HG03066 (cell line): Measurements from ENCODE around the gene MRAP2.
"Not testable (repeated sequence)": the region's sequence is repeated elsewhere in the genome, so short reads cannot be mapped to it uniquely, and the experiment has no call there.

Experiments
- ATAC-seq: cut with Tn5 transposase; IDR thresholded peaks from one replicate; pipeline ENCODE4 v1.9.1; 2021; ENCODE audit warnings: low read depth; ENCODE audit not compliant: unreplicated experiment

Gene MRAP2

DNA sequence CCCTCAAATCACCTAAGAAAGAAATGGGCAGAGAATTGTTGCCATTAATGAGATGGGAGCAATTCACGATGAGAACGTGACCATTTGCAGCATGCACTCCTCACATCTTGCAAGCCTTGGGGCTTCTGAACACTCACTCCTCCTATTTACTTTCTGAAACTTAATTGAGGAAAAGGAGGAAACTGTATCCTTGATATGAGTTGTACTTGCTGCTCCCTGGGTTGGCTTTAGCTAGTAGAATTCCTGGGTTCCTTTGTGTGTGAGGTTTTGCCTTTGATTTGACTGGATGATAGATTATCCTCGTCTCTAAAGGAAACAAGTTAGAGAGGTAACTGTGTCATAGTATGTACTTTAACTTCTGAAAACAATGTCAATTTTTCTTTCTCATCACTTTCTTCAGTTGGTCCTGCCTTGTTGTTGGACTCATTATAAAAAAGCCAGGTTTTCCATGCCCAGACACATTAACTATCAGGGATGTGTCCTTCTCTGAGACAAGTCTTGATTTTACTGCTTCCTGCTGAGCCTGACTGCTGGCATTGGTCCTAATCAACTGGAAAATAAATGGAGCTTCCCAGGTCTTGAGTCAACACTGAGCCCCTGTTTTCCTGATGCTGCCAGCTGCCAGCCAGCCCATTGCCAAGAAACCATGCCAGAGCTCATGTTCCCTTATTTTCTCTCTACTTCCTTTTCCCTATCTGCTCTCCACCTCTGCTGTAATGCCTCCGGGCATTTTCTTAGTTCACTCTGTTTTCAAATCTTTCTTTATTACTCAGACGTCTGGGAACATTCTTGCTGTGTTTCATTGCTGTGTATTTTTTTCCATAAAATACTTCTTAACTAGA lies 6.0 kb upstream of the MRAP2 start:
- ATAC-seq: no peak

DNA sequence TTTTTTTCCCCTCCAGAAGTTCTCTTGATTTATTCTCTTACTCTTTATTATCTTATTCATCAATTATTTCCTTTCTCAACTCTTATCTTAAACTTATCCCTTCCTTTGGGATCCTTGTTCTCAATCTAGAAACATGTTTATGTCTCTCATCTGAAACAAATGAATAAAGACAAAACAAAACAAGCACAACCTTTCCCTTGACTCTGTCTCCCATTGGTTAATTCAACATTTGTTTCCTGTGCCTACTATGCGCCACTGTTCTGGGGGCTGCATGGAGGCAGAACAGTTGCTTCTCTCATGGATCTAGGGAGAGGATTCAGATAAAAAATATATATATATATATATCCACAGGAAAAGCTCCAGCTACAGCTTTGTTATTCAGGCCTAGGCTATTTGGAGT lies 5.2 kb upstream of the MRAP2 start:
- ATAC-seq: no peak

DNA sequence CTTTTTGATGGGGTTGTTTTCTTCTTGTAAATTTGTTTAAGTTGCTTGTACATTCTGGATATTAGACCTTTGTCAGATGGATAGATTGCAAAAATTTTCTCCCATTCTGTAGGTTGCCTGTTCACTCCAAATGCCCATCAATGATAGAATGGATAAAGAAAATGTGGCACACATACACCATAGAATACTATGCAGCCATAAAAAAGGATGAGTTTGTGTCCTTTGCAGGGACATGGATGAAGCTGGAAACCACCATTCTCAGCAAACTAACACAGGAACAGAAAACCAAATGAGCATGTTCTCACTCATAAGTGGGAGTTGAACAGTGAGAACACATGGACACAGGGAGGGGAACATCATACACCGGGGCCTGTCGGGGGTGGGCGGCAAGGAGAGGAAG lies 1.6 kb upstream of the MRAP2 start:
- ATAC-seq: not testable (repeated sequence)

DNA sequence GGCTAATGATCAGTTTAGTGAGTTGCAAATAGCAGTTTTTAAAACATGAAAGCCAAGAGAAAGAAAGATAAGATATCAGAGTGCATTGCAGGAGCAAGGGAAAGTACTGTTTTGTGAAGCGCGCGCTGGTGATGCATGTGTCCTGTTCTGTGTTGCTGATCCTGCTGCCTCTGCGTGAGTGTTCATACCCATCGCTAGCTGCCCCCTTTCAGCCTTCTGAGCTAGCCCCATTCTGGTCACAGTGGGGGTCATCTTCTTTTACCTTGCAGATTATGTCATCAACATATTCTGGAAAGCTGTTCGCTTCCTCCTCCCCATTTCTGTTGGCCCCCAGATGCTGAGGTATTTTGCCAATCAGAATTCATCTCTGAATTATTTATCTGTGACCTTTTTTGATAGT lies 1.9 kb downstream of the MRAP2 start:
- no peak for ATAC-seq

DNA sequence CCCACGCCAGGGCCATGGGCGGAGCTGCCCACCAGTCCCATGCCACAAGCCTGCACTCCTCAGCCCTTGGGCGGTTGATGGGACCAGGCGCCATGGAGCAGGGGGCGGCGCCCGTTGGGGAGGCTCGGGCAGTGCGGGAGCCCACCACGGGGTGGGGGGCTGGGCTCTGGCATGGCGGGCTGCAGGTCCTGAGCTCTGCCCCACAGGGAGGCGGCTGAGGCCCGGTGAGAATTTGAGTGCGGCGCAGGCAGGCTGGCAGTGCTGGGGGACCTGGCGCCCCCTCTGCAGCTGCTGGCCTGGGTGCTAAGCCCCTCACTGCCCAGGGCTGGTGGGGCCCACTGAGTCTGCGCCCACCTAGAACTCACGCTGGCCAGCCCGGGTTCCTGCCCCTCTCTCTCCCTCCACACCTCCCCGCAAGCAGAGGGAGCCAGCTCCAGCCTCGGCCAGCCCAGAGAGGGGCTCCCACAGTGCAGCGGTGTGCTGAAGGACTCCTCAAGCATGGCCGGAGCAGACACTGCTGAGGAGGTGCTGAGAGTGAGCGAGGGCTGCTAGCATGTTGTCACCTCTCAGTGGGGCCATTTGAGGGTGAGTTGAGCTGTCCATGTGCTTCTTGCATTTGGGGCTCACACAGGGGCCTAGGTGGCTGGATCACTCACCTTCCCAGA lies 4.0 kb downstream of the MRAP2 start:
- ATAC-seq: no peak

DNA sequence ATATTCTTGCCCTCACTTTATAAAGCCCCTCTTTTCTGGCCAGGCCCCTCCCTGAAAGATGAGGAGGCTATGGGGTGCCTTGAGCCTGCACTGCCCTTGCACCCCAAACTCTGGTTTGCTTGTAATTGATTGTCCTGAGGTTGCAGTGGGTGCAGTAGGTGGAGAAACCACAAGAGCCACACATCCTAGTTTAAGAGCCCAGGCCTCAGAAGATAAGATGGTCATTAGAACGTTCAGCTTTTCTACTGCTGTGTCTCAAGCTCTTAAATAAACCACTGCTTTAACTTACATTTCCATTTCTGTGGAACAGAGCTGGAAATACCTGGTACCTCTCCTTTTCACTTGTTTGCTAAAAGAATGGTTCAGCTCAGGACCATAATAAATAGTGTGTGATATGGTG lies 9.0 kb downstream of the MRAP2 start:
- no peak for ATAC-seq

DNA sequence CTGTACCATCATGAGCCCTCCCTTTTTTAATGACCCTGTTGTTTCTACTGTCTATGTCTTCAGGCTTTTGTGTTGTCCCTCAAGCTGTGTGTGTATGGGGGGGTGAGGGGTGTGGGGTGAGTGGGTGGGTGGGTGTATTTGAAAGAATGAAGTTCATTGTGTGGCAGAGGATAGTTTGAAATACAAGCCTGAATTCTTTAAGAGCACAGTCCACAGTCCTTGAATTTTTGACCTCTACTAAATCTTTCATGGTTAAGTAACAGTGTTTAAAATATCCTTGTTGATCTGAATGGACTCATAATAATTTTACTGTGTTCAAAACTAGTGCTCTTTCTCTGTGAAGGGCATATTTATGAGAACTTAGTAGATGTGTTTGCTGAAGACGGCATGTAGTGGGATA lies 10.0 kb downstream of the MRAP2 start:
- no peak for ATAC-seq

DNA sequence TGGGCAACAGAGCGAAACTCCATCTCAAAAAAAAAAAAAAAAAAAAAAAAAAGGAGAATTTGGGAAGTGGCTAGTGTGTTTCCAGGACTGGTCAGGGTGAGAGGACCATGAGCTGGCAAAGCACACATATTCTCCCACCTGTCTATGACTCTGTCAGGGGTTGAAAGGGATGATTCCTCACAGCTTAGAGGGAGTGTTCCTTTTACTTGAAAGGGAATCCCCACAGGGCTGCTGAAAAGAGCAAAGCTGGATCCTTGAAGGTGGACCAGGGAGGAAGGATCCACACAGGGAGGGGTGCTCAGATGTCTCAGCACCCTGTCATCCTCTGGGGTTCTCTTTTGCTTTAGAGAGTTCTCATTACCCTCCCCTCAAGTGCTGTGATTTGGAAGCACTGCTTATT lies 13.2 kb downstream of the MRAP2 start:
- ATAC-seq: no peak

DNA sequence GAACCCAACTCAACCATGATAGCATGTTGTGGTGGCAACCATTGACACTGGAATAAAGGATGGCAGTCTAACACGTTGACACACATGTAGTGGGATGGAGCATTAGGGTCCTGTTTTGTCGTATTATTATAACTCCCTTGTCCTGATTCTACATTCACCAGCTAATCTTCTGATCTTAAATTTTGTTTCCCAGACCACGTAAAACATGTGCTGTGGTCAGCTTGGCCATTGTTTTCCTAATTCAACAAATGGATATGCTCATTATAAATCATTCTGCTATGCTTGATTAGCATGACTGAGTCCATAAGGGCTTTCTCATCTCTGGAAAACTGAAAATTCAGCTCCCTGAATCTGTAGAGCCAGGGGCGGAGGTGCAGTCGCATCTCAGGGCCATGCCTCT lies 15.0 kb downstream of the MRAP2 start:
- no peak for ATAC-seq

DNA sequence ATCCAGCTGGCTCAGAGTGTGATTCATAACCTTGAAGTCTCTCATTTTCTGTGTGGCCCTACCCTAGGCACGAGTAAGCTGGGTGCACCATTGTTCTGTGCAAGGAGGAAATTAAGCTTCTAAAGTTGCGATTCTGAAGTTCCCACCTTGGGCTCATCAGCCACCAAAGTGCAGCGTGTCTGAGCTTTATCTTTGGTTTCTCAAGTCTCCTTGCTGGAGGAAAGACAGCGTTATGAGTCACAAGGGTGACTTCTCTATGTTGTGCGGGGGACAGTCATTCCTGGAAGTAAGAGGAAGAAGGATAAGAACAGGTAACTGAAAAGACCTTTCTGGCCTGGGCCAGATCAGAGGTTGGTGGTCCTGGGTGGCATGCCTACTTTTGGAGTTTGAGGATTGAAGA lies 16.8 kb downstream of the MRAP2 start:
- ATAC-seq: no peak

DNA sequence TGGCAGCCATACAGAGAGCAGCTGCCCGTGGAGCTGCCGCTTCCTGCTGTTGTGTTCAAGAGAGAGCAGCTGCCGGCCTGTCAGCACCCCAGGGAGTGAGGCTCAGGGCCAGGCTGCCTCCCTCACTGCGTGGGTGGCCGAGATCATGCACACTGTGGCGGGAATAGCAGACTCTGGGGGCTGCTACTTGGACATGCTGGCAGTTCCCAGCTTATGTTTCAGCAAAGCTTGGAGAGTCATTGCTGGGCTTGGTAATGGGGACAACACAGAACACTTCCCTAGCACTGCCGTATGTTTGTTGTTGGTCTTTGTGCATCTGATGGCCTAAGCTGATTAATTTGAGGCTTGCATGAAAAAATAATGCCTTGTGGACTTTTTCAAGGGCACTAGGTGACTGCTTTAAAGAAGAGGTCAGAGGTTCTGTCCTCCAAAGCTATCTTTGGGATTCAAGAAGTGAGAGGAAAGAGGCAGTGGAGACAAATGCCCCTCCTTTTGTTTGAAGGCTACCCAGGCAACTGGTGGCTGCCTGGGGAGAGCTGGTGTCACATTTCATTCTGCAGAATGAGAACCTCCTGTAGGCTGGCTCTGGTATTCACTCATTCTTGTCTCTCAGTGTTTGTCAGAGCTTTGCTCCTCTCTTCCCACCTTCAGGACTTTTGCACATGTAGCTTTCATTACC lies 18.8 kb downstream of the MRAP2 start:
- no peak for ATAC-seq

DNA sequence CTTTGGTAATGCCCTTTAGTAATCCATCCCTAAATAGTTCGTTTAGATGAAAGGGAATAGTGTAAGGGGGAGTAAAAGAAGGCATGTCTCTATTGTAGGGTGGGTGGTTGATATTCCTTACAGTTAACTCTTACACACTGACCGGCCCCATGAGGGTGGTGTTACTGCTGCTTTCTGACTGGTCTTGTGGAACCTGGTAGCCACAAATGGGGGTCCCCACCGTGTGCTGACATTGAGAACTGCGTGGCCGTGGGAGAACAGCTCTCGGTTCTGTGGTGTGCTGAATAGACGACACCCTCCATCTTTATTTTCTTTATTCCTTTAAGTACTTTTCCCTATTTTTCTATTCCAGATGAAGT lies 19.3 kb downstream of the MRAP2 start:
- ATAC-seq: no peak

DNA sequence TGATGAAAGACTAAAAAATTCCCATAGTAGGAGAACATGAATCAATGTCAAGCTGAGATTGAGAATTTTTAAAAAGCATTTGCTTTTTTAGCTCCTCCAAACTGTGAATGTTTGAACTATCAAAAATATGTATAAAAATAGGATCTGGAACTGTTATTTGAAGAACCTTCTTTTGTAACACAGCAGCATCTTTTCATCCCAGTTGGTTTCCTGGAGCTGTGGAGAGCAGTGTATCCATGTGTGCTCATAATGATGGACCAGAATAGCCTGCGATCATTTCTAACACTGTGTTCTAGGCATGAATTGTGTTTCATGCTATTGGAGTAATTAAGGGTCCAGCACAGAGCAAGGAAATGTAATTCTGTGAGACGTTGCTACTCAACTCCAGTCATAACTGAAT lies 22.1 kb downstream of the MRAP2 start:
- no peak for ATAC-seq

DNA sequence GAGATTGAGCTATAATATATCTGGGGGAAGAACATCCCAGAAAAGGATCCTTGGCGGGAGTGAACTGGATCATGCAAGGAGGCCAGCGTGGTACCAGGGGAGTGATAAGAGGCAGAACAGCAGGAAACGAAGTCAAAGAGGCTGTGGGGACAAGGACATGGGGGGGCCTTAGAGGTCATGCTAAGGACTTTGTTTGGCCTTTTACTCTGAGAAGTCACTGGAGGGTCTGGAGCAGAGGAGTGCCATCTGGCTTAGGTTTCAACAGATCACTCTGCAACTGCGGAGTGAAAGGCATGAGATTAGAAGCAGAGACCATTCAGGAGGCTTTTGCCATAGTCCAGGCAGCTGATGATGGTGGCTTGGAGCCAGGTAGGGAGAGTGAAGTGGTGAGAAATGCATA lies 24.3 kb downstream of the MRAP2 start:
- no peak for ATAC-seq

DNA sequence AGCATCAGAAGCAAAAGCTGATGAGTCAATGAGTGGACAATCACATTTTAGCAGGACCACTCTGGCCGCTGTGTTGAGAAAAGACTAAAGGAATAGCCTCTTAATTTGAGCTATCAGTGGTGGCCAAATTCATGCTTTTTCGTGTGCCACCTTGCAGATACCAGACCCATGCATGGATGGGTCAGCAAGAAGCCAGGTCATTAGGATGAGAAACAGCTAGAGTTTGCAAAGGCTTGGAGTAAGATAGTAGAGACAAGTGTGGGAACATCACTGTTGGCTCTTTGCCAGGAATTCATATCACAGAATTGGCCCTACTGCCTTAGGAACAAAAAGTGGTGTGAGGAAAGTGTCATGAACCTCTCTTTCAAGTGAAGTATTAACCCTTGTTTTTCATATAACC lies 25.5 kb downstream of the MRAP2 start:
- ATAC-seq: no peak

DNA sequence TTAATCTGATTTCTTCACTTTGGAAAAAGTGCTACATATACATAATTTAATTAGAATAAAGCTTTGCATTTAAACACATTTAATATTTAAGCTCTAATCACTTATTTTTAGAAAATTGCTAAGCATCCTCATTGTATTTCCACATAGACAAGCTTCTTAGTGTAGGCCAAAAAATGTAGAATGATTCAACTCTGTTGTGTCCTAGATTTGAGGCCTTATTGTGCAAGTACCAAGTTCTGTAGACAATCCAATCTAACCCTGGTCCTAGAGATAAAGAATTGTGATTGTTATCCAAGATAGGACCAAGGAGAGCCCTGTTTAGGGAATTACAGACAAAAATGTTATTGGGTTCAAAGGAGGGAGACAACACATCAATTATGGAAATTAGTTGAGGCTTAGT lies 27.6 kb downstream of the MRAP2 start:
- no peak for ATAC-seq

DNA sequence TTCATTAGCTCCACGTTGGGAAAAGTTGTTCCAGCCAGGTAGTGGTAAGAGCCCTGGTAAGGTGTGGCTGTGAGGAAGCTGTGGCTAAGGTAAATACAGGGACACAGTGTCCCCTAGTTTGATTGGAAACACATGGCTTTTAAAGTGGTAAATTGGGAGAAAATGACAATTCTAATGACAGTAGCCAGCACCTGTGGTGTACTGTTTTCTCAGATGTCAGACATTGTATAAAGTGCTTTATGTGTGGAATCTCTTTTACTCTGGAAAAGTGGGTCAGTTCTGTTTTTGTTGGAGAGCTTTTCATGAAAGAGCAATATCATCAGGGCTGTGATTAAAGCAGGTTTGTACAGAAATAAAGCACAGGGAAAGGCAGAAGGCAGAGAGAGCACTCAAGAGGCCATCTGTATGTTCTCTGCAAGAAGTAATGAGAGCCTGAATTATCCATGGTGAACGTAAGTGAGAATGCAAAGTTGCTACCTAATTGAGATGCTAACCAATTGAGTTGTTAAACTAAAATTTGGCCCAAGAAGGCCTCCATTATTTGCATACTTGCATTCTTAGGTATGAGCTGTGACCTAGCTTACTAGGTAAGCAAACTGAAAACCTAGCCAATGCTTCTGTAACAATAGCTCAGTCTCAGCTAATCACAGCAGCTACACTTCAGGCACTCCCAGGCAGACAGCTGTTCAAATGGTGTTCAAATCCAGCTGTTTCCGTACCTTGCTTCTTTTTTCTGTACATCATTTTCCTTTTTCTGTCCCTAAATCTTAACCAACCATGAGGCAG lies 28.2 kb downstream of the MRAP2 start:
- ATAC-seq: no peak

DNA sequence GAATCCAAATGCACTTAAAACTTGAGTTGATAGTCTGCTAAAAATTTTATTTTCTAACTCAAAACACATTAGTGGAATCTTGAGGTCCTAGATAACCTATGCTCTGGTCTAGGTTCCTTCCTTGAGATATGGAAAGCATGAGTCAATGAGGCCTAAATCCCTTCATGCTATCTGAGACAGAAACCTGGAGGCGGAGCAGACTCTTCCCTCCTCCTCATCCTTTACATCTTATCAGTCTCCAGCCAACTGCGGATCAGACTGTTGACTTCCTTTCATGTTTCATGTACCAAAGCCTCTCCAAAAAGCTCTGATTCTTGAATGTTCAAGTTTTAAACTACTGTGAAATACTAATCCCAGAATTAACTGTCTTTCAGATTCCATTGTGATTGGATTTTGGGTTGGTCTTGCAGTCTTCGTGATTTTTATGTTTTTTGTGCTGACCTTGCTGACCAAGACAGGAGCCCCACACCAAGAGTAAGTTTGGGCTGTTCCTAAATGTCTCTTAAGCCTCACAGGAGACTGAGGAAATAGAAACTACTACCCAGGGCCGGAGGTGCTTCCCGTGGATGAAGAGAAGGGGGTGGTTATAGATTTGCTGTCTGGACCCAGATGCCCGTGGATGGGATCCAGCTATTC lies 29.1 kb downstream of the MRAP2 start:
- no peak for ATAC-seq

DNA sequence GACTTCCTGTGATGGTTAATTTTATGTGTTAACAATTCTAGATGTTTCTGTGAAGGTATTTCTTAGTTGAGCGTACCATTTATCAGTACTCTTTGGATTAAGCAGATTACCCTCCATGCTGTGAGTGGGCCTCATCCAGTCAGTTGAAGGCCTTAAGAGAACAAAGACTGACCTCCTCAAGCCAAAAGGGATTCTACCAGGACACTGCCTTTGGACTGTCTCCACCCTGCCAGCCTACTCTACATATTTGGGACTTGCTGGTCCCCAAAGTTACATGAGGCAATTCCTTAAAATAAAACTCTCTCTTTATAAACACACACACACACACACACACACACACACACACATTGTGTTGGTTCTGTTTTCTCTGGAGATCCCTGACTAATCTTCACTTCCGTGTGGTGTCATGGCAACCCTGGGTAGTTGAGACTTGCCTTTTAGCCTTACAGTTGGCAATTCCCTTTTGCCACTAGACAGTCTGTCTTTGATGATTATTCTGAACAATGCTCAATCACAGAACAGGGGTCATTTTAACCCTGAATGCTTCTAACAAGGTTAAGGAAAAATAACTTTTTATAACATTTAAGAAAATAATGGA lies 32.2 kb downstream of the MRAP2 start:
- ATAC-seq: no peak

DNA sequence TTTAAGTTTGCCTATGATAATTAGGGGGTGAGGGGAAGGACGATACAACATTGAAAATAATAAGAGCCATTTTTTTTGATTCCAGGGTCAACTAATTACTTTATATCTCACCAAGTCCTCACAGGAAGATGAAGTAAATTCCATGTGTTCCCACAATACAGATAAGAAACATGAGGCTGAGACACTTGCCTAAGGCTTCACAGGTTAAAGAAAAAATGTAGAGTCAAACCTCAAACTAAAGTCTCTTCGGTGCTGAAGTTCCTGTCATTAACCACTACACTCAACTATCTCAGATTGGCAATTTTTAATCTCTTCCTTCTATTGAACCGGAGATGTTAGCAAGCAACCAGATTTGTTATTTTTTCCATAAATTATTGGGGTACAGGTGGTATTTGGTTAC lies 33.0 kb downstream of the MRAP2 start:
- no peak for ATAC-seq
